Ureter (tissue), 1 donor: ENCODE measurements around the gene HIRIP3. TPM values are rescaled to one million over a fixed set of nuclear protein-coding genes. Genes with fewer than 3 reads are reported as not detected.

ENCODE experiments used
- DNase-seq: peaks from one replicate; pipeline ENCODE4 v3.0.0-alpha.2; 2020; ENCODE audit warnings: low spot score
- total RNA-seq: library from RNA; stranded (reverse); gene quantifications from one replicate; pipeline ENCODE4 v1.2.4, GENCODE V29; 2023
- donor health status: DM: yes; HTN: yes; CAD: no.

Gene HIRIP3
- total RNA-seq, 1 donor from 2014 or later = 11.2 TPM

DNA sequence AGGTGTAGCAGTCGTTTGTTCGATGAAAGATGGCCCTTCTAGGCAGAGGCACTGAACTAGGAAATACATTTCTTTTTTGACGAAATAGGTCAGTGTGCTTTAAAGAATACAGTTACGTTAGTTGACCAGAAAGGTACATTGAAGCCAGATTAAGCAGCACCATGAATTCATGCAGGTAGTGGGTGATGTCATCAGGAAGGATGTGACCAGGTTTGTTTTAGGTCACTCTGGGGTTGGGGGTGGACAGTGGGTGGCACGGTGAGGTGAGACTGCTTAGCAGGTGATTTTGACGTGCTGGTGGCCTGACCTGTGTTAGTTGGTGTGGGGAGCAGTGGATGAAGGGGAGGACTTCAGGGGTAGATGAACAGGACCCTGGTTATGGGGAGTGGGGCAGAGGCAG, 4.2 kb upstream of the HIRIP3 start:
- DNase-seq = no peak

- no peak for DNase-seq
Observed at GRCh38 chr16:29996766-29997250, 1.4 kb upstream of the HIRIP3 start.

GRCh38 chr16:29995911-29996765, 721 bp upstream of the HIRIP3 start, which contains the start of gene INO80E:
Gene INO80E, plus strand, starts transcription at chr16:29996241. Its CDS starts 70 bp downstream, at chr16:29996311.
- peak; percentile 98 for DNase-seq

DNA sequence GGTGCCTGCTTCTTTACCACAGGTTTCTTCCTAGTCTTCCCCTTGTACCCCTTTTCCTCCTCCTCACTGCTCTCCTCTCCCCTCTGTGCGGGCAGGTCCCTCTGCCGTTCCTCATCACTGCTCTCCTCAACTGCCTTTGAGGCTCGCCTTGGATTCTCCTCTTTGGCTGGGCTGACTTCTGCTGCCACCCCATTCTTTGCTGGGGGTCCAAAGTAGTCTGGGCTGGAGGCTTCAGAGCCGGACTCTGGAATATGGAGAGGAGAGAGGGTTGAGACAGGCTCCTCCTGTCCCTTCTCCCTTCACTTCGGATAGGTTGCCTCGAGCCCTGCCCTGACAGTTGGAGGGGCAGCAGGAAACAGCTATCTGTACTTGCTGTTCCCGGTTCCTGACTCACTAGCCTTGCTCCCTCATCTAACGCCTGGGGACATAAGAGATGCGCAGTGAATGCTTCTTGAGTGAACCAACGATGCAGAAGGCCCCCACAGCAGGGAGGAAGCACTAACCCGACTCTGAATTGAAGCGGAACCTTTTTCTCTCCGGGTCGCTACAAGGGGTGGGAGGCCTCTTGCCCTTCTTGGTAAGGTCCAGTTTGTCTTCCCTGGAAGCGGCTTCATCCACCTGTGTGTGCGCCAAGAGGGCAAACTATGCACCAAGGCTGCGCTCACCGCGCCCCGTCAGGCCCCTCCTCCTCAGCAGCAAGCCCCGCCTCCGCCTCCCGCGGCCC, 655 bp downstream of the HIRIP3 start:
- DNase-seq = peak; percentile 79

DNA sequence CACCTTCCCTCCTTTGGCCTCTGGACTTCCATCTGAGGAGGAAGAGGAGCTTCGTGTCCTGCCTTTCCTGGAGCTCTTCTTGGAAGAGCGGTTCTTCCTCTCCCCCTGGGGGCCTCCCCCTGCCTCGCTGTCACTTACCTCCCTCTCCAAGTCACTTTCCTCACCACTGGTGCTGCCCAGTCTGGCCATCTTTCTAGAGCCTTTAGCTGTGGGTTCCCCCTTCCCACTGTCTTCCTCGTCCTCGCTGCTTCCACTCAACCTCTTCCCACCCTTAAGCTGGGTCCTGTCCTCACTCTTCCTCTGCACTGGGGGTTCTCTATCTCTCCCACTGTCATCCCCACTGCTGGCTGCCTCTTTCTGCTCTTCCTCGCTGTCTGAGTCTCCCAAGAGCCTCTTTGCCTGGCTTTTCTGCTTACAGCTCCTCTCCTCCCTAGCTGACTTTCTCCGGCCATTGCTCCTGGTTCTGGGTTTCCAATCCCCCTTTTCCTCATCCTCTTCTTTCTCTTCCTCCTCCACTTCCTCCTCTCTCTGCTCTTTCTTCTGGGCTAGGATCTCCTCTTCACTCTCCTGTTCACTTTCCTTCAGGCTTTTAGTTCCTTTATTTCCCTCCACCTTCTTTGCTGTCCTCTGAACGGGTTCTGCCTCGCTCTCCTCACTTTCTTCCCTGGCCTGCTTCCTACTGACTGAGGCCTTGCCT, 1.4 kb downstream of the HIRIP3 start:
- no peak for DNase-seq

- no peak for DNase-seq
Observed at GRCh38 chr16:29993191-29993902, 2.1 kb downstream of the HIRIP3 start.

DNA sequence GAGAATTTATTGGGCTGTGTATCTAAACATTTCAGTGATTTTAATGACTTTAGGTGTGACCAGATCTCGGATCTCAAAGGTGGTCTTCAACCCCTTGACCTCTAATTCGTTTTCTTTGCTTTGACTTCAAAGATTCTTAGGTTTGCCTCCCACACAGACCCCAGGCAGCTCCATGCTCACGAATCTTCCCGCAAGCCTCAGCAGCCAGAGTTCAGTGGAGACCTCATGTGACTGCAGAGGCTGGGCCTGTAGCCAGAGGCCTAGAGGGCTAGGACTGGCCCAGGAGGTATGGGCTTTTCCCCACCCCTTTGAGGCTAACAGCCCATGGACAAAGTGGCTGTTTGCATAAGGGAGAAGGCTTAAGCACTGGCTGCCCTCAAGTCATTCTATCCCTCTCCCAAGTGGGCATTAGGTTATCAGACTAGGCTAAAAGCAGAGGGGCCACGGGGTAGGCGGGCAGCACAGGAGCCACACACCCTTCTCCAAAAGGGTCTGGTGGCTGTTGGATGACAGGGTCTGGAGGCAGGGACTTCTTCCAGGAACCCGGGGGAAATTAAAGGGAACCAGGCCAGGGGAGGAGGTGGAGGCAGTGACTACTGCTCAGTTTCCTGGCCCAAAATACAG, 3.0 kb downstream of the HIRIP3 start:
- DNase-seq = no peak

DNA sequence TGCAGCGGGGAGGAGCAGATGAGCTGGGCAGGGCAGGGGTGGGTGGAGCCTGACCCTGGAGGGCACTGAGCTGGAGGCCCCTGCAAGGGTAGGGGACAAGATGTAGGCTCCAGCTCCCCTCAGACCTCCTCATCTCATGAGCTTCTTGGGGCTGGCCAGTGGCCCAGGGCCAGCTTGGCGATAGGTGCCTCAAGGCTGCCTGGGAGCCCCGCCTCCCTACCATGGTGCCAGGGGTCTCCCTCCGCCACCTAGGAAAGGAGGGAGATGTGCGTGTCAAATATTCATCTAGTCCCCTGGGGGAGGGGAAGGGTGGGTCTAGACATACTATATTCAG, 3.9 kb downstream of the HIRIP3 start:
- DNase-seq = no peak

- no peak for DNase-seq
Observed at GRCh38 chr16:29990883-29991570, 4.4 kb downstream of the HIRIP3 start.

DNA sequence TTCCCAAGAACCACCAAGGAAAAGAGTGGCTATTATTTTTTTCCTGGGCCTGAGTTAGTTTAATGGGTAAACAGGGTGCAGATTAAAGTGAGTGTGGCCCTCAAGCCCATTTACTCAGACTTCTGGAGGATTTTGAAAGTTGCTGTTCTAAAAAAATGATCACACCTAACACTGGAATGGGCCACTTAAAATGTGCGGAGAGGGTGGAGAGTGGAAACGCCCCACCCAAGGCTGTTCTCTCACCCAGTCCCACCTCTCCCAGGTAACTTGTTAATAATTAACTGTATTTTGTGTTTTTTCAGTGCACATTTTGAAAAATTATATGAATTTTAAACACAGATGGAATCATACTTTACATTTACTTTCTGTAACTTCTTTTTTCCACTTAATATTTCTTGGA, 5.4 kb downstream of the HIRIP3 start:
- no peak for DNase-seq

- DNase-seq = no peak
Observed at GRCh38 chr16:29989111-29989858, 6.1 kb downstream of the HIRIP3 start.

- no peak for DNase-seq
Observed at GRCh38 chr16:29988346-29989075, 6.9 kb downstream of the HIRIP3 start.

GRCh38 chr16:29987371-29988085, 7.9 kb downstream of the HIRIP3 start:
- no peak for DNase-seq

GRCh38 chr16:29986931-29987330, 8.5 kb downstream of the HIRIP3 start:
- no peak for DNase-seq

DNA sequence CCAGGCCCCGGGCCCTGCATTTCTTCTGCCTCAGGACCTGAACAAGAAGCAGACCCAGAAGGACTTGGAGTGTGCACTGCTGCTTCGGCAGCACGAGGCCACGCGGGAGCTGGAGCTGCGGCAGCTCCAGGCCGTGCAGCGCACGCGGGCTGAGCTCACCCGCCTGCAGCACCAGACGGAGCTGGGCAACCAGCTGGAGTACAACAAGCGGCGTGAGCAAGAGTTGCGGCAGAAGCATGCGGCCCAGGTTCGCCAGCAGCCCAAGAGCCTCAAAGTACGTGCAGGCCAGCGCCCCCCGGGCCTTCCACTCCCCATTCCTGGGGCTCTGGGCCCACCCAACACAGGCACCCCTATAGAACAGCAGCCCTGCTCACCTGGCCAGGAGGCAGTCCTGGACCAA, 9.2 kb downstream of the HIRIP3 start:
- DNase-seq = no peak

GRCh38 chr16:29985271-29985811, 10.1 kb downstream of the HIRIP3 start:
- DNase-seq = no peak

GRCh38 chr16:29984764-29985147, 10.7 kb downstream of the HIRIP3 start:
- no peak for DNase-seq

GRCh38 chr16:29984137-29984763, 11.2 kb downstream of the HIRIP3 start:
- DNase-seq = no peak
